Peyer's patch (tissue), 4 donors: ENCODE data around the gene GFI1. TPM values are rescaled to one million over a fixed set of nuclear protein-coding genes. Genes with fewer than 3 reads are reported as not detected.
"Not testable (repeated sequence)": the region's sequence is repeated elsewhere in the genome, so short reads cannot be mapped to it uniquely, and the experiment has no call there.

ENCODE experiments used
- DNase-seq, 3 donors: peaks; one replicate each; pipeline ENCODE4 v3.0.0-alpha.2; 2017 to 2019
- H3K27ac ChIP-seq, 4 donors: fragments of 200-600 bp; sonication (generic); one replicate each; pipeline ENCODE4 v1.5.1; 2016 to 2019
- H3K27me3 ChIP-seq, 2 donors: fragments of 200-600 bp; sonication (generic); one replicate each; pipeline ENCODE4 v1.5.1; 2019
- H3K36me3 ChIP-seq, 3 donors: fragments of 200-600 bp; sonication (generic); one replicate each; pipeline ENCODE4 v1.5.1; 2016 to 2019
- H3K4me1 ChIP-seq, 4 donors: fragments of 200-600 bp; sonication (generic); one replicate each; pipeline ENCODE4 v1.5.1; 2016 to 2019
- H3K4me3 ChIP-seq, 4 donors: fragments of 200-600 bp; sonication (generic); 1 replicate in 3 of 4; 2 replicates in 1 of 4; pipeline ENCODE4 v1.5.1; 2016 to 2019; ENCODE audit warnings: mild to moderate bottlenecking in 1 of 4
- H3K9me3 ChIP-seq, 4 donors: fragments of 200-600 bp; sonication (generic); one replicate each; pipeline ENCODE4 v1.5.1; 2016 to 2019; ENCODE audit warnings: mild to moderate bottlenecking in 1 of 4
- CTCF ChIP-seq, 6 experiments: fragments of 450-650 bp in 4 of 6; fragments of 200-600 bp in 2 of 6; sonication (generic) in 1 of 6; IDR thresholded peaks; one replicate each; pipeline ENCODE4 v1.5.1; 2017 to 2019; ENCODE audit warnings: antibody characterized with exemption in 6 of 6, mild to moderate bottlenecking in 3 of 6, moderate library complexity in 1 of 6
- POLR2A ChIP-seq, 2 donors: fragments of 450-650 bp; IDR thresholded peaks; one replicate each; pipeline ENCODE4 v1.5.1; 2017; ENCODE audit warnings: antibody characterized with exemption in 2 of 2, mild to moderate bottlenecking in 2 of 2, moderate library complexity in 2 of 2
- total RNA-seq, 4 donors: library from RNA; depleted of rRNA; stranded (reverse); fragments of >200 nt; gene quantifications; one replicate each; pipeline ENCODE4 v1.1.0, GENCODE V29; 2016

GFI1 gene
- total RNA-seq, result 10 to 100 TPM in 1 of 4 donors, 1 to 10 TPM in 3; 6.5 to 15.5 (median 9.1) TPM

- H3K36me3 ChIP-seq, result no peaks in the 10 kb centered on the region
- peaks cover 0 to 42% of the 10 kb centered on the region in 2 donors for H3K27me3 ChIP-seq
- peaks cover 0 to 53% (median 15%) of the 10 kb centered on the region in 4 donors for H3K4me1 ChIP-seq
- no peaks in the 10 kb centered on the region for H3K9me3 ChIP-seq
- peak; percentile 29 to 77 (median 72) for DNase-seq
- TF ChIP-seq POLR2A (IDR thresholded peaks at IDR 0.05) (peak in 1 of 2 donors; percentile 21), CTCF (IDR thresholded peaks at IDR 0.05) (no peak)
- H3K27ac ChIP-seq, result peak within 1 kb of the TSS; percentile 78 to 88 (median 82)
- H3K4me3 ChIP-seq, result peak within 1 kb of the TSS; percentile 51 to 72 (median 60)
Measured at GRCh38 chr1:92486251-92487077, at the start of gene GFI1. Gene GFI1, minus strand, starts transcription at chr1:92486925. Its CDS starts 3,438 bp downstream, at chr1:92483487.

- not testable (repeated sequence) for H3K4me1 ChIP-seq, H3K27ac ChIP-seq, H3K36me3 ChIP-seq, H3K27me3 ChIP-seq, DNase-seq, H3K4me3 ChIP-seq, H3K9me3 ChIP-seq
Measured at GRCh38 chr1:92532371-92532770, 45.6 kb upstream of the GFI1 start.

- H3K36me3 ChIP-seq, H3K27ac ChIP-seq, H3K27me3 ChIP-seq, H3K4me3 ChIP-seq, H3K9me3 ChIP-seq, DNase-seq, H3K4me1 ChIP-seq: not testable (repeated sequence)
Measured at GRCh38 chr1:92531939-92532338, 45.2 kb upstream of the GFI1 start.

- Histone ChIP-seq H3K27ac (no peak overlapping the region), H3K4me3 (no peak overlapping the region), H3K27me3 (no peaks in the 10 kb centered on the region), H3K36me3 (no peaks in the 10 kb centered on the region), H3K9me3 (no peaks in the 10 kb centered on the region), H3K4me1 (no peaks in the 10 kb centered on the region)
- no peak for DNase-seq
- TF ChIP-seq CTCF (IDR thresholded peaks at IDR 0.05) (no peak), POLR2A (IDR thresholded peaks at IDR 0.05) (no peak)
Measured at GRCh38 chr1:92527670-92528069, 40.9 kb upstream of the GFI1 start.

- DNase-seq, H3K36me3 ChIP-seq, H3K9me3 ChIP-seq, H3K4me3 ChIP-seq, H3K4me1 ChIP-seq, H3K27ac ChIP-seq, H3K27me3 ChIP-seq: not testable (repeated sequence)
Measured at GRCh38 chr1:92524944-92525590, 38.3 kb upstream of the GFI1 start.

GRCh38 chr1:92519043-92519442, 32.3 kb upstream of the GFI1 start:
- Histone ChIP-seq H3K27ac (no peak overlapping the region), H3K4me3 (no peak overlapping the region), H3K36me3 (no peaks in the 10 kb centered on the region), H3K9me3 (no peaks in the 10 kb centered on the region), H3K27me3 (no peaks in the 10 kb centered on the region), H3K4me1 (no peaks in the 10 kb centered on the region)
- no peak for DNase-seq
- TF ChIP-seq POLR2A (IDR thresholded peaks at IDR 0.05) (no peak), CTCF (IDR thresholded peaks at IDR 0.05) (no peak)

GRCh38 chr1:92516574-92516973, 29.8 kb upstream of the GFI1 start:
- no peak for DNase-seq
- no peak for TF ChIP-seq CTCF (IDR thresholded peaks at IDR 0.05)
- TF ChIP-seq POLR2A (IDR thresholded peaks at IDR 0.05), result no peak
- H3K27ac ChIP-seq, result no peak overlapping the region
- H3K9me3 ChIP-seq, result no peaks in the 10 kb centered on the region
- no peaks in the 10 kb centered on the region for H3K27me3 ChIP-seq
- H3K4me1 ChIP-seq, result no peaks in the 10 kb centered on the region
- H3K4me3 ChIP-seq, result no peak overlapping the region
- no peaks in the 10 kb centered on the region for H3K36me3 ChIP-seq
